Chondrocyte (in vitro differentiated cells): Measurements from ENCODE around the gene FAM53B. TPM values are rescaled to one million over a fixed set of nuclear protein-coding genes. Genes with fewer than 3 reads are reported as not detected.

ENCODE experiments used
- DNase-seq: peaks from one replicate; pipeline ENCODE4 v3.0.0; 2021; ENCODE audit warnings: mixed read lengths, low spot score
- H3K27ac Mint-ChIP-seq: one replicate; pipeline ENCODE4 v1.8.0; 2021; ENCODE audit warnings: mild to moderate bottlenecking, moderate library complexity, mixed read lengths; ENCODE audit not compliant: unreplicated experiment
- H3K27me3 Mint-ChIP-seq: 2 replicates; pipeline ENCODE4 v1.8.0; 2021; ENCODE audit warnings: low read depth, mixed read lengths
- H3K36me3 Mint-ChIP-seq: 2 replicates; pipeline ENCODE4 v1.8.0; 2021; ENCODE audit warnings: low read depth, mixed read lengths
- H3K4me1 Mint-ChIP-seq: 2 replicates; pipeline ENCODE4 v1.8.0; 2021; ENCODE audit warnings: low read depth, mild to moderate bottlenecking, mixed read lengths
- H3K4me3 Mint-ChIP-seq: one replicate; pipeline ENCODE4 v1.8.0; 2021; ENCODE audit warnings: mild to moderate bottlenecking, moderate library complexity, mixed read lengths; ENCODE audit not compliant: unreplicated experiment
- H3K9me3 Mint-ChIP-seq: 2 replicates; pipeline ENCODE4 v1.8.0; 2021; ENCODE audit warnings: low read depth, mixed read lengths
- total RNA-seq: library from RNA; stranded (reverse); gene quantifications from 3 replicates; pipeline ENCODE4 v1.2.1, GENCODE V29; 2021
- TF ChIP-seq, protein P1 (sequence below): fragments of 200-600 bp; sonication (generic); IDR thresholded peaks from 2 replicates; pipeline ENCODE4 v1.5.0; 2021; ENCODE audit warnings: antibody characterized with exemption, mild to moderate bottlenecking, moderate library complexity

FAM53B gene
- total RNA-seq, 1 donor from 2014 or later = 16.1 TPM

DNA sequence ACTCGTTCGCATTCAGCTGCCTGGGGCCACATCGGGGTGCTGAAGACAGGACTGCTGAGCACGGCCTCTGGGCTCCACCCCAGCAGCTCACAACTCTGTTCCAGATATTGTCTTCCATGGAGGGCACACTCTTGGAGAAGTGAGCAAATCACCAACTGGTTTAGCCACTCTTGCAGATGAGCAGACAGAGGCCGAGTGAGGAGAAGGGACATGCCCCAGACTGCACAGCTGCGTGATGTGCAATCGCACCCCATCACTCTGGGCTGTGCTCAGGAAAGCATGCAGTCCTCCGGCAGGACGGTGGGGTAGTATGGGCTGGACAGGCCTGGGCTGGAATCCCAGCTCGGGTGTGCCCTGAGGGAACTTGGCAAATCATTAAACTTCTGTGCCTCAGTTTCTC, 111.6 kb downstream of the FAM53B start:
- Mint-ChIP-seq H3K4me1 (peaks cover 13% of the 10 kb centered on the region), H3K4me3 (no peak overlapping the region), H3K36me3 (peaks cover 2% of the 10 kb centered on the region), H3K9me3 (peaks cover 3% of the 10 kb centered on the region), H3K27me3 (no peaks in the 10 kb centered on the region), H3K27ac (no peak overlapping the region)
- DNase-seq = no peak
- TF ChIP-seq, protein P1, sequence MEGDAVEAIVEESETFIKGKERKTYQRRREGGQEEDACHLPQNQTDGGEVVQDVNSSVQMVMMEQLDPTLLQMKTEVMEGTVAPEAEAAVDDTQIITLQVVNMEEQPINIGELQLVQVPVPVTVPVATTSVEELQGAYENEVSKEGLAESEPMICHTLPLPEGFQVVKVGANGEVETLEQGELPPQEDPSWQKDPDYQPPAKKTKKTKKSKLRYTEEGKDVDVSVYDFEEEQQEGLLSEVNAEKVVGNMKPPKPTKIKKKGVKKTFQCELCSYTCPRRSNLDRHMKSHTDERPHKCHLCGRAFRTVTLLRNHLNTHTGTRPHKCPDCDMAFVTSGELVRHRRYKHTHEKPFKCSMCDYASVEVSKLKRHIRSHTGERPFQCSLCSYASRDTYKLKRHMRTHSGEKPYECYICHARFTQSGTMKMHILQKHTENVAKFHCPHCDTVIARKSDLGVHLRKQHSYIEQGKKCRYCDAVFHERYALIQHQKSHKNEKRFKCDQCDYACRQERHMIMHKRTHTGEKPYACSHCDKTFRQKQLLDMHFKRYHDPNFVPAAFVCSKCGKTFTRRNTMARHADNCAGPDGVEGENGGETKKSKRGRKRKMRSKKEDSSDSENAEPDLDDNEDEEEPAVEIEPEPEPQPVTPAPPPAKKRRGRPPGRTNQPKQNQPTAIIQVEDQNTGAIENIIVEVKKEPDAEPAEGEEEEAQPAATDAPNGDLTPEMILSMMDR = no peak

DNA sequence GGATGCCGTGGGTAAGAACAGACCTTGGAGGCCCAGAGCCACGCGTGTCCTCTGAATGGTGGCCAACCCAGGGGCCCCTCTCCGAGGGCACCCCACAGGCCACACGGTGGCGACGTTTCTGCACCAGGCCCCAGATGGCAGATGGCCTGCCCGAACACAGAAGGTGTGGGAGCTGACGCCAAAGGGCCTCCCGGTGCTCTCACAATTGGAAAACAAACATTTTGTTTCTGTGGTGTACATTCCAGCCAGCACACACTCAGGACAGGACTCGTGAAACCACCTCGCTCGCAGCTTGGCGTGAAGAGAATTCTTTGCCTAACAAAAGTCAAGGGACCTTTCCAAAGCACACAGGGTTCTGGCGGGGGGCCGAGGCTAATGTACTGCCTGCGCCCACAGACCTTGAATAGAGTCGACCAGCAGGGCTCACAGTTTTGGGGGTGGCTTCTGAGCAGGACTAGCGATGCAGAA, 112.1 kb downstream of the FAM53B start:
- Mint-ChIP-seq H3K36me3 (peaks cover 2% of the 10 kb centered on the region), H3K9me3 (peaks cover 3% of the 10 kb centered on the region), H3K27ac (no peak overlapping the region), H3K27me3 (no peaks in the 10 kb centered on the region), H3K4me1 (peaks cover 13% of the 10 kb centered on the region), H3K4me3 (no peak overlapping the region)
- TF ChIP-seq, protein P1 = peak; percentile 17
- DNase-seq = no peak

DNA sequence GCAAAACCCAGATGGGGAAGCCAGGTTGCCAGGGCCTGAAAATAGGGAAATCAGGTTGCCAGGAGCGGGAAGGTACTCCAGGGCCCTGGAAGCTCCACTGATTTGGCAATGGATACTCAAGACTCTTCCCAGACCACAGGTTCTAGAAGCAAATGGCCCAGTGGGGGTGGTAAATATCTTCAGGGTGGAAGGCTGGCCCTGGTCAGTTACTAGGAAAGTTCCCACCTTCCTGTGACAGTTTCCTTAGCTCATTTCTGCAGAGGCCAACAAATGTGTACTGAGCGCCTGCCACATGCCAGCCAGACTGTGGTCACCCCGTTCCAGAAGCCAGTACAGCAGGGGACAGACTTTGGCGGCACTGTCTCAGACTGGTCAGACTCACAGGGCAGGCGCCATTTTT, 113.6 kb downstream of the FAM53B start:
- H3K4me1 Mint-ChIP-seq = peaks cover 20% of the 10 kb centered on the region
- no peak overlapping the region for H3K4me3 Mint-ChIP-seq
- no peak for DNase-seq
- no peaks in the 10 kb centered on the region for H3K27me3 Mint-ChIP-seq
- TF ChIP-seq, protein P1 = no peak
- H3K27ac Mint-ChIP-seq = no peak overlapping the region
- H3K9me3 Mint-ChIP-seq = peaks cover 3% of the 10 kb centered on the region
- H3K36me3 Mint-ChIP-seq = peaks cover 2% of the 10 kb centered on the region

DNA sequence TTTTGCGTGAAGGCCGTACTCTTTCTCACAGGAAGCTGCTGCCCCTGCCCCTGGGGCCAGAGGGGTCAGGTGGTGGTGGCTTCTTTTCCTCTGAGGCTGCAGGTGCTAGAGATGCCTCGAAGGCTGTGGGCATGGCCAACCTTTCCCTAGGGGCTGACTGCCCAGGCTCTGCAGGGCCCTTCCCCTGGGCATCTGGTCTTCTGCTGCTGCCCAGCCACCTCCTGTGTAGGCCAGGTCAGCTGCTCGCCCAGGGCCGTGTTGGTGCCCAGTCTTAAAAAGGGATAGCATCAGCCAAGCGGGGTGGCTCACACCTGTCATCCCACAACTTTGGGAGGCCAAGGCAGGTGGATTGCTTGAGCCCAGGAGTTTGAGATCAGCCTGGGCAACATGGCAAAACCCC, 114.3 kb downstream of the FAM53B start:
- H3K27ac Mint-ChIP-seq = no peak overlapping the region
- H3K36me3 Mint-ChIP-seq = peaks cover 4% of the 10 kb centered on the region
- TF ChIP-seq, protein P1 = no peak
- H3K9me3 Mint-ChIP-seq = peaks cover 3% of the 10 kb centered on the region
- peaks cover 20% of the 10 kb centered on the region for H3K4me1 Mint-ChIP-seq
- no peak overlapping the region for H3K4me3 Mint-ChIP-seq
- DNase-seq = no peak
- no peaks in the 10 kb centered on the region for H3K27me3 Mint-ChIP-seq

DNA sequence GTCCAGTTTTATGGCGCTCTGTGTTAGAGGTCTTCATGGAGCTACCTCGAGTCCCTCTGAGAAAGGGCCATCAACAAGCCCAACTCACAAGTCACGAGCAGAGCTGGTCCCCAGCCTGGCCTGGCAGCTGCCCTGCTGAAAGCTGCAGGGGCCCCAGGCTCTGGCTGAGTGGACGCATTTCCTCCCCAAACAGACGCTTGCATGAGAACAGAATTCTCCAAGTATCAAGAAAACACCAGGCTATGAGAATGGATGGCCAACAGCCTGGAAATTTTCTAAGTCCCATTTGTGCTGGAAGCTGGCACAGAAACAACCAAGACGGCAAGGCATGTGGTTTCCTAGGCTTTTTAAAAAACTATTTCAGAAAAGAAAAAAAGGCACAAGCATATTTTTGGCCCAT, 114.8 kb downstream of the FAM53B start:
- no peak for DNase-seq
- H3K4me3 Mint-ChIP-seq = no peak overlapping the region
- peaks cover 20% of the 10 kb centered on the region for H3K4me1 Mint-ChIP-seq

More for the DNA sequence above, 114.8 kb downstream of the FAM53B start:
- TF ChIP-seq, protein P1 = no peak
- Mint-ChIP-seq H3K27ac (no peak overlapping the region), H3K27me3 (no peaks in the 10 kb centered on the region), H3K36me3 (peaks cover 4% of the 10 kb centered on the region), H3K9me3 (peaks cover 3% of the 10 kb centered on the region)
